H9 (cell line): ENCODE measurements around the gene JADE2. TPM values are rescaled to one million over a fixed set of nuclear protein-coding genes. Genes with fewer than 3 reads are reported as not detected.
"Not testable (repeated sequence)": the region's sequence is repeated elsewhere in the genome, so short reads cannot be mapped to it uniquely, and the experiment has no call there.

Source experiments
- DNase-seq: peaks from one replicate; pipeline ENCODE4 v3.0.0-alpha.2; 2017
- H2AFZ ChIP-seq: one replicate; pipeline ENCODE4 v1.6.1; 2013; ENCODE audit warnings: mild to moderate bottlenecking, low read length, control low read depth, moderate library complexity
- H2AK5ac ChIP-seq: 2 replicates; pipeline ENCODE4 v1.6.1; 2013; ENCODE audit warnings: low read length, control low read depth, mixed read lengths; ENCODE audit not compliant: insufficient read length
- H2BK120ac ChIP-seq: one replicate; pipeline ENCODE4 v1.6.1; 2013; ENCODE audit warnings: low read depth, mild to moderate bottlenecking, low read length, control low read depth, inconsistent platforms; ENCODE audit not compliant: poor library complexity, severe bottlenecking
- H2BK12ac ChIP-seq: 2 replicates; pipeline ENCODE4 v1.6.1; 2013; ENCODE audit warnings: low read length, control low read depth, mixed read lengths, low read depth; ENCODE audit not compliant: insufficient read length
- H2BK15ac ChIP-seq: 2 replicates; pipeline ENCODE4 v1.6.1; 2013; ENCODE audit warnings: low read depth, low read length, control low read depth
- H2BK20ac ChIP-seq: one replicate; pipeline ENCODE4 v1.6.1; 2013; ENCODE audit warnings: low read depth, mild to moderate bottlenecking, low read length, control low read depth, inconsistent platforms; ENCODE audit not compliant: poor library complexity, severe bottlenecking
- H2BK5ac ChIP-seq: 2 replicates; pipeline ENCODE4 v1.6.1; 2013; ENCODE audit warnings: low read length, control low read depth, mixed read lengths; ENCODE audit not compliant: insufficient read length
- H3K14ac ChIP-seq: 2 replicates; pipeline ENCODE4 v1.6.1; 2013; ENCODE audit warnings: low read length, control low read depth; ENCODE audit not compliant: insufficient read depth
- H3K18ac ChIP-seq: 2 replicates; pipeline ENCODE4 v1.6.1; 2013; ENCODE audit warnings: low read depth, mild to moderate bottlenecking, mixed read lengths, low read length, control low read depth; ENCODE audit not compliant: insufficient read length
- H3K23ac ChIP-seq: 2 replicates; pipeline ENCODE4 v1.6.1; 2013; ENCODE audit warnings: low read length, control low read depth, mixed read lengths, low read depth; ENCODE audit not compliant: insufficient read length
- H3K23me2 ChIP-seq: 2 replicates; pipeline ENCODE4 v1.6.1; 2013; ENCODE audit warnings: low read depth, mild to moderate bottlenecking, mixed read lengths, low read length, control low read depth; ENCODE audit not compliant: insufficient read length, poor library complexity, severe bottlenecking
- H3K27ac ChIP-seq: 2 replicates; pipeline ENCODE4 v1.5.1; 2013; ENCODE audit warnings: low read length, control low read depth, mixed read lengths, low read depth; ENCODE audit not compliant: insufficient read length
- H3K27me3 ChIP-seq: 2 replicates; pipeline ENCODE4 v1.6.1; 2013; ENCODE audit warnings: low read length, control low read depth, inconsistent platforms; ENCODE audit not compliant: insufficient read depth
- H3K4ac ChIP-seq: 2 replicates; pipeline ENCODE4 v1.6.1; 2013; ENCODE audit warnings: low read depth, mild to moderate bottlenecking, control low read depth, inconsistent platforms, low read length, moderate library complexity
- H3K4me1 ChIP-seq: 2 replicates; pipeline ENCODE4 v1.6.1; 2013; ENCODE audit warnings: low read length, control low read depth, inconsistent platforms; ENCODE audit not compliant: insufficient read depth
- H3K4me2 ChIP-seq: 2 replicates; pipeline ENCODE4 v1.6.1; 2013; ENCODE audit warnings: low read length, control low read depth, mixed read lengths; ENCODE audit not compliant: insufficient read length, insufficient read depth
- H3K56ac ChIP-seq: 2 replicates; pipeline ENCODE4 v1.6.1; 2013; ENCODE audit warnings: low read depth, mild to moderate bottlenecking, mixed read lengths, low read length, control low read depth; ENCODE audit not compliant: insufficient read length
- H3K79me1 ChIP-seq: 2 replicates; pipeline ENCODE4 v1.6.1; 2013; ENCODE audit warnings: low read depth, mild to moderate bottlenecking, moderate library complexity, low read length, control low read depth, inconsistent platforms; ENCODE audit not compliant: insufficient read depth, poor library complexity, severe bottlenecking
- H3K79me2 ChIP-seq: 2 replicates; pipeline ENCODE4 v1.6.1; 2013; ENCODE audit warnings: low read length, control low read depth, inconsistent platforms; ENCODE audit not compliant: insufficient read depth
- H3K9ac ChIP-seq: 2 replicates; pipeline ENCODE4 v1.6.1; 2013; ENCODE audit warnings: low read length, control low read depth, mixed read lengths; ENCODE audit not compliant: insufficient read length; ENCODE audit errors: extremely low read depth
- H3K9me3 ChIP-seq: one replicate; pipeline ENCODE4 v1.6.1; 2013; ENCODE audit warnings: low read depth, low read length, inconsistent platforms; ENCODE audit not compliant: control insufficient read depth
- H3T11ph ChIP-seq: one replicate; pipeline ENCODE4 v1.6.1; 2013; ENCODE audit warnings: mild to moderate bottlenecking, low read length, control low read depth, inconsistent platforms
- H4K20me1 ChIP-seq: one replicate; pipeline ENCODE4 v1.6.1; 2013; ENCODE audit not compliant: control insufficient read depth, insufficient read length, insufficient read depth
- H4K5ac ChIP-seq: 2 replicates; pipeline ENCODE4 v1.6.1; 2013; ENCODE audit warnings: low read depth, mild to moderate bottlenecking, mixed read lengths, low read length, control low read depth; ENCODE audit not compliant: insufficient read length
- H4K8ac ChIP-seq: replicated peaks from 2 replicates; pipeline ENCODE4 v1.6.1; 2013; ENCODE audit warnings: low read length, control low read depth, mixed read lengths, low read depth; ENCODE audit not compliant: insufficient read length
- H4K91ac ChIP-seq: 2 replicates; pipeline ENCODE4 v1.6.1; 2013; ENCODE audit warnings: low read depth, mild to moderate bottlenecking, moderate library complexity, mixed read lengths, low read length, control low read depth; ENCODE audit not compliant: insufficient read length
- H3K27ac Mint-ChIP-seq, 3 experiments: 2 replicates in 2 of 3; 3 replicates in 1 of 3; pipeline ENCODE4 v1.8.0; 2020 to 2021; ENCODE audit warnings: mixed read lengths in 3 of 3, mild to moderate bottlenecking in 1 of 3, moderate library complexity in 1 of 3
- H3K27me3 Mint-ChIP-seq: 2 replicates; pipeline ENCODE4 v1.8.0; 2021; ENCODE audit warnings: low read depth, mild to moderate bottlenecking, moderate library complexity, mixed read lengths
- H3K36me3 Mint-ChIP-seq, 3 experiments: 2 replicates in 2 of 3; 3 replicates in 1 of 3; pipeline ENCODE4 v1.8.0; 2020 to 2021; ENCODE audit warnings: low read depth in 3 of 3, mixed read lengths in 3 of 3; ENCODE audit not compliant: insufficient read depth in 1 of 3
- H3K4me1 Mint-ChIP-seq, 2 experiments: 2 replicates each; pipeline ENCODE4 v1.8.0; 2020; ENCODE audit warnings: mixed read lengths in 2 of 2
- H3K4me3 Mint-ChIP-seq, 2 experiments: 2 replicates in 1 of 2; 3 replicates in 1 of 2; pipeline ENCODE4 v1.8.0; 2020 to 2021; ENCODE audit warnings: mild to moderate bottlenecking in 2 of 2, mixed read lengths in 2 of 2, moderate library complexity in 1 of 2
- H3K9me3 Mint-ChIP-seq, 2 experiments: 2 replicates in 1 of 2; 3 replicates in 1 of 2; pipeline ENCODE4 v1.8.0; 2020; ENCODE audit warnings: mild to moderate bottlenecking in 2 of 2, mixed read lengths in 2 of 2, moderate library complexity in 1 of 2
- WGBS: extraction: QIAGEN DNeasy Blood & Tissue Kit; methylation state at CpG from one replicate; pipeline ENCODE4 v1.1.7; 2013; ENCODE audit warnings: missing lambda C conversion rate, low lambda C conversion rate, mixed read lengths; ENCODE audit not compliant: insufficient read length; ENCODE audit errors: extremely low coverage; 5-methylcytosine and 5-hydroxymethylcytosine counted together
- total RNA-seq: library from RNA; stranded (reverse); gene quantifications from 2 replicates; pipeline ENCODE4 v1.2.1, GENCODE V29; 2021
- TF ChIP-seq, protein P1 (sequence below): fragments of 200-600 bp; sonication (generic); conservative IDR thresholded peaks from 3 replicates; pipeline ENCODE4 v1.8.0; 2021; ENCODE audit warnings: antibody characterized with exemption, mild to moderate bottlenecking

Gene JADE2
- total RNA-seq, 1 experiment from 2014 or later = 99.7 TPM

DNA sequence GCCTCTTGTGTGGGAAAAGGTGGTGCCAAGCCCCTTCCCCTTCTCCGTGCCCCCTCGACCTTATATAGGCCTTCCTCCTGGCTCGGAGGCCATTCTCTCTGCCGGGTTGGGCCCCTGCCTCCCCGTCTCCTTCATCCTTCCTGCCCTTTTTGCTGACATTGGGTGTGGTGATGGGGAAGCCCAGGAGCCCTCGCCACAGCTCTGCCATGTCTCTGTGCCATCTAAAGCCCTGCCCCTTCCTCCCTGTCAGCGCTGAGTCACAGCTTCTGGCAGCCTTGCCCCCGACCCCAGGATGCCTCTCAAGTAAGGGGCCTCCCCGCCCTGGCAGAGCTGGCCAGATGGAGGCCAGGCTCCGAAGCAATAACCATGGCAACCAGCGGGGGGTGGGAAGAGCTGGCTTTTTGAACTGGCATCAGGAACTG lies 30.4 kb downstream of the JADE2 start:
- Histone ChIP-seq H3K27ac (no peak overlapping the region), H3K4ac (no peak overlapping the region), H4K8ac (no peak overlapping the region), H3K9me3 (no peaks in the 10 kb centered on the region), H4K91ac (no peak overlapping the region), H2AK5ac (no peak overlapping the region), H2BK120ac (no peak overlapping the region), H3K79me1 (no peaks in the 10 kb centered on the region), H3K9ac (no peak overlapping the region), H3K4me2 (no peak overlapping the region), H3K79me2 (peaks cover 1% of the 10 kb centered on the region; the same call in 1 of the 2 replicates), H3K18ac (no peak overlapping the region), H2AFZ (no peak overlapping the region), H3K23ac (no peak overlapping the region), H3K56ac (no peak overlapping the region), H2BK12ac (no peak overlapping the region), H3K23me2 (no peaks in the 10 kb centered on the region), H3K14ac (no peak overlapping the region), H4K20me1 (no peaks in the 10 kb centered on the region), H2BK5ac (no peak overlapping the region), H2BK20ac (no peak overlapping the region), H3K27me3 (no peaks in the 10 kb centered on the region), H2BK15ac (no peak overlapping the region), H3K4me1 (no peaks in the 10 kb centered on the region), H3T11ph (no peak overlapping the region), H4K5ac (no peak overlapping the region)
- Mint-ChIP-seq H3K27ac (peak overlapping the region in 2 of 3 experiments; percentile 75 to 87; a peak in 3 of 7 replicates), H3K36me3 (peaks cover 12 to 73% (median 44%) of the 10 kb centered on the region in 3 experiments), H3K27me3 (peaks cover 1% of the 10 kb centered on the region; the same call in 1 of the 2 replicates), H3K4me1 (peaks cover 18 to 19% of the 10 kb centered on the region in 2 experiments), H3K9me3 (no peaks in the 10 kb centered on the region), H3K4me3 (no peak overlapping the region)
- no CpG with 5 or more reads among the region's 11 CpGs for WGBS
- TF ChIP-seq, protein P1, sequence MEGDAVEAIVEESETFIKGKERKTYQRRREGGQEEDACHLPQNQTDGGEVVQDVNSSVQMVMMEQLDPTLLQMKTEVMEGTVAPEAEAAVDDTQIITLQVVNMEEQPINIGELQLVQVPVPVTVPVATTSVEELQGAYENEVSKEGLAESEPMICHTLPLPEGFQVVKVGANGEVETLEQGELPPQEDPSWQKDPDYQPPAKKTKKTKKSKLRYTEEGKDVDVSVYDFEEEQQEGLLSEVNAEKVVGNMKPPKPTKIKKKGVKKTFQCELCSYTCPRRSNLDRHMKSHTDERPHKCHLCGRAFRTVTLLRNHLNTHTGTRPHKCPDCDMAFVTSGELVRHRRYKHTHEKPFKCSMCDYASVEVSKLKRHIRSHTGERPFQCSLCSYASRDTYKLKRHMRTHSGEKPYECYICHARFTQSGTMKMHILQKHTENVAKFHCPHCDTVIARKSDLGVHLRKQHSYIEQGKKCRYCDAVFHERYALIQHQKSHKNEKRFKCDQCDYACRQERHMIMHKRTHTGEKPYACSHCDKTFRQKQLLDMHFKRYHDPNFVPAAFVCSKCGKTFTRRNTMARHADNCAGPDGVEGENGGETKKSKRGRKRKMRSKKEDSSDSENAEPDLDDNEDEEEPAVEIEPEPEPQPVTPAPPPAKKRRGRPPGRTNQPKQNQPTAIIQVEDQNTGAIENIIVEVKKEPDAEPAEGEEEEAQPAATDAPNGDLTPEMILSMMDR = no peak; the same call in 2 of the 3 replicates
- DNase-seq = peak; percentile 61

DNA sequence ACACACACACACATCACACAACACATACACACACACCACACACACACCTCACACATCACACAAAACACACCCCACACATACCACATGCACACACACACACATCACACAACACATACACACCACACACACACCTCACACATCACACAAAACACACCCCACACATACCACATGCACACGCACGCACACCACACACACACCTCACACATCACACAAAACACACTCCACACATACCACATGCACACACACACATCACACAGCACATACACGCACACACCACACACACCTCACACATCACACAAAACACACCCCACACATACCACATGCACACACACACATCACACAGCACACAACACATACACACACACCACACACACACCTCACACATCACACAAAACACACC lies 31.1 kb downstream of the JADE2 start:
- H3K4me3 Mint-ChIP-seq, H2BK12ac ChIP-seq, H3K4me2 ChIP-seq: not testable (repeated sequence)

More for the DNA sequence above, 31.1 kb downstream of the JADE2 start:
- not testable (repeated sequence) for H3K79me2 ChIP-seq, H3T11ph ChIP-seq, H4K5ac ChIP-seq, H2BK120ac ChIP-seq, H3K27me3 Mint-ChIP-seq, H2BK15ac ChIP-seq, H3K79me1 ChIP-seq, H3K9ac ChIP-seq, H3K56ac ChIP-seq, H2BK20ac ChIP-seq, H3K23me2 ChIP-seq, H3K4me1 ChIP-seq, H3K27ac ChIP-seq, H3K9me3 ChIP-seq, H3K18ac ChIP-seq, H4K8ac ChIP-seq, DNase-seq, H2AK5ac ChIP-seq, H3K23ac ChIP-seq, H3K27me3 ChIP-seq, H3K4ac ChIP-seq, H2AFZ ChIP-seq, H4K20me1 ChIP-seq, H4K91ac ChIP-seq, H2BK5ac ChIP-seq, H3K14ac ChIP-seq, H3K9me3 Mint-ChIP-seq
- Mint-ChIP-seq H3K36me3 (peaks cover 13 to 78% (median 47%) of the 10 kb centered on the region in 3 experiments), H3K27ac (peak overlapping the region in 1 of 3 experiments; percentile 4; a peak in 2 of 7 replicates), H3K4me1 (peaks cover 17 to 18% of the 10 kb centered on the region in 2 experiments; a peak in 3 of 4 replicates)
- WGBS = 100% methylated on average over 3 of the region's 3 CpGs
